ENCODE results near the gene SAPCD2. TPM values are rescaled to one million over a fixed set of nuclear protein-coding genes. Genes with fewer than 3 reads are reported as not detected.

The SAPCD2 gene
- total and polyA plus RNA-seq, 4 donors: 1.3 to 2.1 (median 1.6) TPM

- TF ChIP-seq CTCF (IDR thresholded peaks at IDR 0.05; ENCODE audit: control extremely low read depth, extremely low read depth): no peak
- DNase-seq (peak in 2 of 3 donors; percentile 14 to 16), ATAC-seq (ENCODE audit: insufficient read depth, low FRiP score) (no peak)
- Histone ChIP-seq H3K4me3 (peak overlapping the region; percentile 60), H3K27ac (ENCODE audit: low read depth in 1 of 2, low read length in 1 of 2) (peak overlapping the region; percentile 91 to 95), H3K4me1 (ENCODE audit: control insufficient read depth in 5 of 5, insufficient read depth in 5 of 5, low read length in 5 of 5) (peaks cover 0 to 14% (median 0%) of the 10 kb centered on the region in 5 donors), H3K9me3 (ENCODE audit: control insufficient read depth in 4 of 4, insufficient read depth in 3 of 4, low read length in 3 of 4) (no peaks in the 10 kb centered on the region), H3K9ac (ENCODE audit: insufficient read depth in 1 of 2, low read length in 2 of 2) (no peak overlapping the region), H3K27me3 (ENCODE audit: control insufficient read depth in 3 of 3, insufficient read depth in 3 of 3, low read length in 2 of 3) (no peaks in the 10 kb centered on the region), H3K36me3 (ENCODE audit: control insufficient read depth in 4 of 4, insufficient read depth in 4 of 4, low read length in 4 of 4) (peaks cover 0 to 28% (median 2%) of the 10 kb centered on the region in 4 donors)
- 1% methylated on average over 53 to 58 of the region's 58 CpGs for WGBS, 2 donors
Measured at GRCh38 chr9:137085920-137086530, 15.7 kb upstream of the SAPCD2 start.

GRCh38 chr9:137084526-137084925, 14.2 kb upstream of the SAPCD2 start:
- DNase-seq: no peak
- Histone ChIP-seq H3K4me1 (ENCODE audit: control insufficient read depth in 5 of 5, insufficient read depth in 5 of 5, low read length in 5 of 5) (peaks cover 0 to 14% (median 0%) of the 10 kb centered on the region in 5 donors), H3K9me3 (ENCODE audit: control insufficient read depth in 4 of 4, insufficient read depth in 3 of 4, low read length in 3 of 4) (no peaks in the 10 kb centered on the region), H3K36me3 (ENCODE audit: control insufficient read depth in 4 of 4, insufficient read depth in 4 of 4, low read length in 4 of 4) (peaks cover 0 to 41% (median 2%) of the 10 kb centered on the region in 4 donors), H3K27ac (ENCODE audit: low read depth in 1 of 2, low read length in 1 of 2) (no peak overlapping the region), H3K27me3 (ENCODE audit: control insufficient read depth in 3 of 3, insufficient read depth in 3 of 3, low read length in 2 of 3) (peaks cover 0 to 4% (median 0%) of the 10 kb centered on the region in 3 donors), H3K4me3 (no peak overlapping the region), H3K9ac (ENCODE audit: insufficient read depth in 1 of 2, low read length in 2 of 2) (no peak overlapping the region)
- no peak for ATAC-seq (ENCODE audit: insufficient read depth, low FRiP score)
- 74 to 94% methylated on average over 9 of the region's 9 CpGs for WGBS, 2 donors
- no peak for TF ChIP-seq CTCF (IDR thresholded peaks at IDR 0.05; ENCODE audit: control extremely low read depth, extremely low read depth)

- H3K9me3 ChIP-seq (ENCODE audit: control insufficient read depth in 4 of 4, insufficient read depth in 3 of 4, low read length in 3 of 4): no peaks in the 10 kb centered on the region
- H3K27me3 ChIP-seq (ENCODE audit: control insufficient read depth in 3 of 3, insufficient read depth in 3 of 3, low read length in 2 of 3): peaks cover 0 to 7% (median under 1%) of the 10 kb centered on the region in 3 donors
- TF ChIP-seq CTCF (IDR thresholded peaks at IDR 0.05; ENCODE audit: control extremely low read depth, extremely low read depth): no peak
- H3K4me3 ChIP-seq: no peak overlapping the region
- H3K36me3 ChIP-seq (ENCODE audit: control insufficient read depth in 4 of 4, insufficient read depth in 4 of 4, low read length in 4 of 4): peaks cover 0 to 47% (median 4%) of the 10 kb centered on the region in 4 donors
- WGBS, 2 donors: 85 to 88% methylated on average over 12 of the region's 12 CpGs
- peaks cover 0 to 16% (median 4%) of the 10 kb centered on the region in 5 donors for H3K4me1 ChIP-seq (ENCODE audit: control insufficient read depth in 5 of 5, insufficient read depth in 5 of 5, low read length in 5 of 5)
- no peak overlapping the region for H3K9ac ChIP-seq (ENCODE audit: insufficient read depth in 1 of 2, low read length in 2 of 2)
- peak overlapping the region in 1 of 2 donors; percentile 1 for H3K27ac ChIP-seq (ENCODE audit: low read depth in 1 of 2, low read length in 1 of 2)
- no peak for DNase-seq
- ATAC-seq (ENCODE audit: insufficient read depth, low FRiP score): no peak
Measured at GRCh38 chr9:137083394-137084004, 13.1 kb upstream of the SAPCD2 start.

Measured in lung (tissue), 12 donors.